Activated CD4-positive, alpha-beta T cell treated with anti-CD3 and anti-CD28 coated beads, Interleukin-10, Interleukin-2, amounts not matched to agents 100 ng/mL and 50 ng/mL, durations not matched to agents 16 hours and 8 hours (primary cell): ENCODE data around the gene MTHFD2.
"Not testable (repeated sequence)": the region's sequence is repeated elsewhere in the genome, so short reads cannot be mapped to it uniquely, and the experiment has no call there.

Experiments
- DNase-seq: peaks from one replicate; pipeline ENCODE4 v3.0.0-alpha.2; 2020

MTHFD2 gene

DNA sequence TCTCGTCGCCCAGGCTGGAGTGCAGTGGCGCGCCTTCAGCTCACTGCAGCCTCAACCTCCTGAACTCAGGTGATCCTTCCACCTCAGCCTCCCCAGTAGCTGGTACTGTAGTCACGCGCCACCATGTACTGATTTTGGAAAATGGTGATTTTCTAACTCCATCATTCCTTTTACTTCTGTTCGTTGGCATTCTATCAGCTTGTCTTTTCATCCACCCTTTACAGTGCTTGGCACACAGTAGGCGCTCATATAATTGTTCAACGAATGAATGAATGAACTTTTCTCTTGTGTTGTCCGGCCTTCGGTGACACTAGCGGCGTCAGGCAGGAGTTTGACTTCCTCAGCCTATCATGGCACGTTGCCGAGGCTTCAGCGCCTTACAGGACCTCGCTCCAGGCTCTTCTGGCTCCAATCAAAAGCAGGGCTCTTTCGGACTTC, 373 bp upstream of the MTHFD2 start:
- no peak for DNase-seq

DNA sequence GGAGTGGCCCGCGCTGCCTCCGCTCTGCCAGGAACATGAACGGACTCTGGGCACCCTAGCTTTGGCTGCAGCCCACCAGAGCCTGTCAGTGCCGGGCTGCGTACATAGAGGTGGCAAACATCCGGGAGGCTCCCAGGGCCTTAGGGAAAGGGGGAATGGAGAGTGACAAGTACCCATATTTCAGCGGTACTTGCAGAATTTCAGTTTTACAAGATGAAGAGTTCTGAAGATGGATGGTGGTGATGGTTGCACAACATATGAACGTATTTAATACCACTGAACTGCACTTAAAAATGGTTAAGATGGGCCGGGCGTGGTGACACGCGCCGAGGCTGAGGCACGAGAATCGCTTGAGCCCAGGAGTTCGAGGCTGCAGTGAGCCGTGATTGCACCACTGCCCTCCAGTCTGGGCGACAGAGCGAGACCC, 873 bp downstream of the MTHFD2 start:
- DNase-seq: no peak

DNA sequence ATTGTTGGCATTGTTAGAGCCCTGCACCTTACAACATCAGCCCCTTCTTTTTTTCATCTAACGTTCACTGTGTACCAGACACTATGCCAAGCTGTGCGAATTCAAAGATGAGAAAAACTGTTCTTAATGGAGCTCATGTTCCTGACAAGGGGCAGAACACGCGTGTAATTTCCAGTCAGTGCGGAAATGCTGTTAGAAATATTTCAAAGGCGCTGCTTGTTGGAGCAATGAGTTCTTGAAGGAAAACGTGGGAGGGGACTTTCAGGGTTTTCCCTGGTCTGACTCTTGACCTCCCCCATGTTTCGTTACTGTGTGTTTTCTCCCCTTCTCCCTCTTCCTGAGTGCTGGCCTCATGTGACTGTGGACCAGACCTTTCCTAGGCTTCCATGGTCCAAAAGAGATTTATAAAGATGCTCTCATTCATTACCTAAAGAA, 1.5 kb downstream of the MTHFD2 start:
- DNase-seq: peak; percentile 45

DNA sequence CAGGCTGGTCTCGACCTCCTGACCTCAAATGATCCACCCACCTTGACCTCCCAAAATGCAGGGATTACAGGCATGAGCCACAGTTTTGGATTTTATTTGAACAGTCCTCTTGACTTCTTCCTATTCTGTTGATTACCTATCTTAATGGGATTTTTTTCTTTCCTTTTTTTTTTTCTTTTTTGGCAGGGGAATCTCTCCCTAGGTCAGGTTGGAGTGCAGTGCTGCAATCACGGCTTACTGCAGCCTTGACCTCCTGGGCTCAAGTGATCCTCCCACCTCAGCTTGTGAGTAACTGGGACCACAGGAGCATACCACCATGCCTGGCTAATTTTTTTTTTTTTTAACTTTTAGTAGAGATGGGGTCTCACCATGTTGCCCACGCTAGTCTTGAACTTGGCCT, 2.8 kb downstream of the MTHFD2 start:
- DNase-seq: no peak

DNA sequence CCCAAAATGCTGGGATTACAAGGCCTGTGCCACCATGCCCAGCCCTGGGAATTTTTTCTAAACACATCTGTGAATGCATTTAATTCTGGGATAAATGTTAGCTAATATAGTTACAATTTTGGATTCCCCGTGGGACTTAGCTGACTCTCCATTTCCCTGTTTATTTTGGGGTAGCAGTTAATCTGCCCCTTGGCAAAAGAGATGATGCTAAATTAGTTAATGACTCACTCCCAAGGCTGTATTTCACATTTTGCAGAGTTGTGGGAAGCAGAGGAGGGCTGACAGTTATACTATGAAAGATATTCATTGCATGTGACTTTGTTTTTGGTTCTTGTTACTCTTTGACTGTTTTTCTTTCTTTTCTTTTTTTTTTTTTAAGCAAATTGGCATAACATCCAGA, 3.2 kb downstream of the MTHFD2 start:
- DNase-seq: no peak

DNA sequence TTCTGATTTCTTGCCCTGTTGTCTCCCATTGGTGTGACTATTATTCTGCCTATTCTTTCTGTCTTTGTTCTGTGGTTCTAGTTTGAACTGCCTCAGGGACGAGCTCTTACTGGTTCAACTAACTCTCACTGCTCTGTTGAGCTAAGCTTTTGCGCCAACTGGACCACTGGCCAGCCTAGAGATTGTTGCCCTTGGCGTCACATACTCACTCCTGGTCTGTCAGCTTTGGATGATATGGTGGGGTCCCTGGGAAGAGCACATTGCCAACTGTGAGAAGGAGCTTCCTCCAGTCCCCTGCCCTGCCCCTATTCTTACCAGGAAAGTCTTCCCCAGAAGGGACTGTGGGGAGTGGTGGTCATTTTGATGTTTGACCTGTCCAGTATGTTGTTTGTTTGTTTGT, 6.0 kb downstream of the MTHFD2 start:
- no peak for DNase-seq

DNA sequence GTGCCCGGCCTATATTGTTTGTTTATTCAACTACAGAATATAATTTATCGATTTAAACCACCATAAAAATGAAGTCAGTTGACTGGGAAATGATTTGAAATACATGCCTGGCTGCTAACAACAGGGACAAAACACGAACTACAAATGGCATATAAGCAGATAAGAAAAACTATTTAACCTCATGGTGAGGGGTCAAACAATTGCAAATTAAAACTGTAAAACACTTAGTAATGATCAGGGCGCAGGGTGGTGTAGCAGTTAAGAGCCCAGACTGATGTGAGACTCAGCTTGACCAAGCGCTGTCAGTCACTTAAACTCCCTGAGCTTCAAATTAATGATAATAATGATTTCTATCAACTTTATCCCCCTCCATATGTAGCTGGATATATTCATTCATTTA, 6.7 kb downstream of the MTHFD2 start:
- DNase-seq: no peak

DNA sequence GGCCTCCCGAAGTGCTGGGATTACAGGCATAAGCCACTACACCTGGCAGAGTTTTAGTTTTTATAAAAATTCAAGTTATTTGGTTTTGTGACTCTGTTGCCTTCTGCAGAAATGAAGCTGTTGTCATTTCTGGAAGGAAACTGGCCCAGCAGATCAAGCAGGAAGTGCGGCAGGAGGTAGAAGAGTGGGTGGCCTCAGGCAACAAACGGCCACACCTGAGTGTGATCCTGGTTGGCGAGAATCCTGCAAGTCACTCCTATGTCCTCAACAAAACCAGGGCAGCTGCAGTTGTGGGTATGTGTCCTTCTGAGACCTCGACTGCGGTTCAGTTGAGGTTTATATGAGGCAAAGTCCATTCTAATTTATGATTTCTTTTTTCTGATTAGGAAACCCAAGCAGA, 7.2 kb downstream of the MTHFD2 start:
- peak; percentile 66 for DNase-seq

DNA sequence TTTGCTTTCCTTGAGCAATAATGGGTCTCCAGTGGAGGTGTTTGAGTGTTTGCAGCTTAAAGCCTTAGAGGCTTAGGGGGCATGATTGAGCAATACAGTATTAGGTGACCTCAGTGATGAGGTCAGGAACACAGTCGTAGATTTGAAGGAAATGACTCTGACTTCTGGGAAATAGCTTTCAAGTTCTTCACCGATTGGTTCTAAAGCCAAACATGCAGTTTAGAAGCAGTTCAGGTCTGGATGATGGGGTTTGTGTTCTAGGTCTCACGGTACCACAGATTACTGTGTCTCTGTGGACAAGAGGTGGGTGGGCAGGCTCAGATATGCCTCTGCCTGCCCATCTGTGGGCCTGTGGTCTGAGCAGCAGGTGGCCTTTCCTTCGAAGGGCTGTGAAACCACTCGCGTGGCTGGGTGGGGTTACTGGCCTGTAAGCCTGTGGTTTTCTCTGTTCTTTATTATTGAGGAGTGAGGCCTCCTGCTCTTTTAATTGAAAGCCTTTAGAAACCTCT, 7.8 kb downstream of the MTHFD2 start:
- peak; percentile 87 for DNase-seq

DNA sequence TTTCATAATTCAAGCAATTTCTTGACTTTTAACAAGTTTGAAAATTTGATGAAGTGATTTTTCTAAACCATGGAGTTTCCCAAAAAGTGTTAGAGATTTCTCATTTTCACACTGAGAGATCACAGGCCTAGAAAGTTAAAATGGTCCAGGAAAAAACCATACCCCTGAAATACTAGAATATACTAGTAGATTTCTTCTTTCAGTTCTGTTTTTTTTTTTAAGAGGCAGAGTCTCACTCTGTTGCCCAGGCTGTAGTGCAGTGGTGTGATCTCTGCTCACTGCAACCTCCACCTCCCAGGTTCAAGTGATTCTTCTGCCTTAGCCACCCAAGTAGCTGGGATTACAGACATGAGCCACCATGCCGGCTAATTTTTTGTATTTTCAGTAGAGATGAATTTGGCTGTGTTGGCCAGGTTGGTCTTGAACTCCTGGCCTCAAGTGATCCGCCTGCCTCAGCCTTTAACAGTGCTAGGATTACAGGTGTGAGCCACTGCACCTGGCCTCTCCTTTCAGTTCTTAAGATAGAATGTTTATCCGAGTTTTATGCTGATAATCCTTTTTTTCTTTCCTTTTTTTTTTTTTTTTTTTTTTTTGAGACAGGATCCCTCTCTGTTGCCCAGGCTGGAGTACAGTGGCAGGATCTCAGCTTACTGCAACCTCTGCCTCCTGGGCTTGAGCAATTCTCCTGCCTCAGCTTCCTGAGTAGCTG, 14.4 kb downstream of the MTHFD2 start:
- DNase-seq: no peak

DNA sequence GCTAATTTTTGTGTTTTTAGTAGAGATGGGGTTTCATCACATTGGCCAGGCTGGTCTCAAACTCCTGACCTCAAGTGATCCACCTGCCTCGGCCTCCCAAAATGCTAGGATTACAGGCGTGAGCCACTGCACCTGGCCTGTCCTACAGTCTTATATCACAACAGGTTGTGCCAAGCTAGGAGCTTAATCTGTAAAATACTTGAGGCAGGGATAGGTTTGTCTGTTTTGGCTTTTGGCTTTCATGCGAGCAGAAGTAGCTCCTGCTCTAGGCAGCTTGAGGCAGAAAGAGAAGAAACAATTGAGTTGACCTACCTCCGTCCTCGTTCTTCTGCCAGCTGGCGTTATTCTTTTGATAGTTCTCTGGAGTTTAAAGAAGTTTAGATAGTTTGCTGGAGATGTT, 17.4 kb downstream of the MTHFD2 start:
- DNase-seq: not testable (repeated sequence)

DNA sequence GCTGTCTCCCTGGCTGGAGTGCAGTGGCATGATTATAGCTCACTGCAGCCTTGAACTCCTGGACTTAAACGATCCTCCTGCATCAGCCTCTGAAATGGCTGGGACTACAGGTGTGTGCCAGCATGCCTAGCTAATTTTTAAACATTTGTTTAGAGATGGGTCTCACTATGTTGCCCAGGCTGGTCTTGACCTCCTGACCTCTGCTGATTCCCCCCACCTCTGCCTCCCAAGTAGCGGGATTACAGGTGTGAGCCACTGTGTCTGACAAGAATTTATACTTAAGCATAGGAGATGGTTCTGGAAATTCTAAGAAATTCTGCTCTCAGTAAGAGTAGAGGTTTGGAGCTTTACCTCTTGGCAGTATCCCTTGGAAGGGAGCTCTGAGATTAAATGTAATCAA, 18.2 kb downstream of the MTHFD2 start:
- no peak for DNase-seq

DNA sequence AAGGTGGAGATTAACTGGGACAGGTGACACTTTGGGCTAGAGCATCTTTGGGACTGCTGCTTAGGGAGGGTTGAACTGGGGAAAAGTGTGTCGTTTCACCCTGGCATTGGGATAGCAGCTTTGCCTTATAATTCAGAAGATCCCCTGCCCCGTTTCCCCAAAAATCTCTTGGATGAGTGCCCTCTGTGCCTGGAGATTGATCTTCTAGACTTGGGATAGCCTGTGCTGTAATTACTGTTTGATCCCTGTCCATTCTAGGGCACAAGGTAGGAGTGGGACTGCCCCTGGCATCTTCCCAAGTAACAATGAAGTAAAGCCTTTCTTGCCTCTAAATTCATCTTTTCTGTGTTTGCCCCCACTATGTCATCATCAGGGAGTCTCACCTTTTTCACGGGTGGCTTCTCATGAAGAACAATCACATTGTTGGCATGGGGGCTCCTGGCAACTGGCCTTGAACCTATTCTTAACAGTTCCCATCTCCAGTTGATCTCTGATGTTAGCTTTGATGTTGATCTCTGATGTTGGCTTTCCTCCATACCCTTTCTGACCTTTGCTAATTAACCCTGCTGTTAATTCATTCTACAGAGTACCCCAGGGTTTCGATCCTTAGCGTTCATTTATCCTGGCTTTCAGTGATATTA, 21.6 kb downstream of the MTHFD2 start:
- DNase-seq: no peak

DNA sequence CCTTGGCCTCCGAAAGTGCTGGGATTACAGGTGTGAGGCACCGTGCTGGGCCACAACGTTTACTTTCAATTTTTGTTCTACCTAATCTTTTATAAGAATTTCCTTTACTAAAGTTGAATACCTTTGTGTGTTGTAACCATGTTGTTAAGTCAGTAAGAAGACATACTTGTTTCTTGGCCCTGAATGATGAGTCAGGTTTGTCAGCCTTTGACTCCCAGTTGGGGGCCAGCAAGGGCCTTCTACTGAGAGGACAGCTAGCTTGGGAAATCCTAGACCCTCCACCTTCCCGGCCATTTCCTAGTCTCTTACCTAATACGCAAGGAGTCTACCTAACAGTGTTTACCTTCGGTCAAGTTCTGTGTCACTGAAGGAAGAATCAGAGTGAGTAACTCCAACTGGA, 22.7 kb downstream of the MTHFD2 start:
- no peak for DNase-seq

DNA sequence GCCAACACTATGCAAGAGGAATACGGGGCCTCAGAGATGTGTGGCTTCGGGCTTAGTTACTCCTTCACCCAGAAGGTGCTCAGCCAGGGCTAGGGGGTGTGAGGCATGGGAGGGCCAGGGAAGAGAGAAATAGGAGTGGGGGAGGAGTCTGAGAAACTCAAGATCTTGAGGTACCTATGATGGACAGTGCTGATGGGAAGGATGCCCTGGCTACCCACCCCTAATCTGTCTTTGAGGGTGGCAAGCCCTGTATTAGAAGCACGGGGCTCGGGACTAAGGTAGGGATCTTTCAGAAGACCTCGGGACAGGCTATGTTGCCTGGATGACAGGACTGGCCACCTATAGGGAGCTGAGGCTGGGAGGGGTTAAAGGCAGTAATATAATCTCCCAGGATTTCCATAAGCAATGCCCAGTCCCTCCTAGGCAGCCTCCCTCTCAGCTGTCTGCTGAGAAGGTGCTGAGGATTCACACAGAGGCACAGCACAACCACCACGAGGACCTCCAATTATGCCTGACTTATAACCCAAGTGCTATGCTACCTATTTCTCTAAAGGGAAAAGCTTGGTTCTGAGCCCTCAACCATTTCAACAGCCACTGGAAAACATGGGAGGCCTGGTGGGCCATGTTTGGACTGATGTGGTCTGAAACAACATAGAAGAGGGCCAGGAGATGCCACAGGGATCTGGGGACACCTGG, 23.3 kb downstream of the MTHFD2 start:
- no peak for DNase-seq

DNA sequence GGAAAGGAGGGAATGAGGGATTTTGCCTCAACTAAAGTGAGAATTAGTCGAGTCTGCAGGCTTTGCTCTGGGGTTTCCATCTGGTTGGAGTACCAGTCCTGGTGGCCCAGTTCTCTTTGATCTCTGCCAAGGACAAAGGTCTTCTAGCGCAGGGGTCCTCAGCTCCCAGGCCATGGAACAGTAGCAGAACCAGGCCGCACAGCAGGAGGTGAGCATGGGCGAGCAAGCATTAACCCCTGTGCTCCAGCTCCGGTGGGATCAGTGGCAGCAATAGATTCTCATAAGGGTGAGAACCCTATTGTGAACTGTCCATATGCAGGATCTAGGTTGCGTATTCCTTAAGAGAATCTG, 23.9 kb downstream of the MTHFD2 start:
- no peak for DNase-seq

DNA sequence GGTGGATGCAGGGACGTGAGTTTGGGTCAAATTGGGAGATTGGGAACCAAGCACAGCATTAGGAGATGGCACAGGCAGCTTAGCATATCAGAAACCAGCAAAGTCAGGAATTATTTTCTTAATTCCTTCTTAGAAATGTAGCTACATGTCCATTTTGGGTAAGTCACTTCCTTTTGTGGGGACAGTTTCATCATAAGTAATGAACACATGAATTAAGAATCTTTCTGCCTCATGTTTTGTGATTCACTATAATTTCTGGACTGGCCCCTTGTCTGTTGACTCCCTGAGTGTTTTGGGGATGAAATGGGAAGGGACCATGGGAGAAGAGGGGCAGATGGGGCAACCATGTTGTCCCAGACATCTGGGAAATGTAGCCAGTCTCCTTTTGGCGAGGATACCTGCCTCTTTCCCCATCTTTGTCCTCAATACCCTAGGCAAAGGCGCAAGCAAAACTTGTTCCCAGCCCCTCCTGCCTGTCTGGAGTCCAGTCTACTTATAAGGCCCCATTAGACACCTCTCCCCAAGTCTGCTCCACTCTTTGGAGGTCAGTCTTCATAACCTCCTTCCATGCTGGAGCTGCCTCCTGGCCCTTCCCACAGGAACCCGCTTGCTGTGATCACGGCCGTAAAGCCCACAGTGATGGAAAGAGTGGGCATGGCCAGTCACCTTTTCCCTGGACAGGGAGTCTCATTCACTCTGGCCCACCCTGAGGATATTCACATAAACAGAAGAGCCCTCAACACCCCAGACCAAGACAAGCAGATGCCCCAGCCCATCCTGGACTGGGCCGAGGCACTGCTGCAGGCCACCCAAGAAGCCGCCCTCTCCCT, 25.7 kb downstream of the MTHFD2 start:
- DNase-seq: no peak

DNA sequence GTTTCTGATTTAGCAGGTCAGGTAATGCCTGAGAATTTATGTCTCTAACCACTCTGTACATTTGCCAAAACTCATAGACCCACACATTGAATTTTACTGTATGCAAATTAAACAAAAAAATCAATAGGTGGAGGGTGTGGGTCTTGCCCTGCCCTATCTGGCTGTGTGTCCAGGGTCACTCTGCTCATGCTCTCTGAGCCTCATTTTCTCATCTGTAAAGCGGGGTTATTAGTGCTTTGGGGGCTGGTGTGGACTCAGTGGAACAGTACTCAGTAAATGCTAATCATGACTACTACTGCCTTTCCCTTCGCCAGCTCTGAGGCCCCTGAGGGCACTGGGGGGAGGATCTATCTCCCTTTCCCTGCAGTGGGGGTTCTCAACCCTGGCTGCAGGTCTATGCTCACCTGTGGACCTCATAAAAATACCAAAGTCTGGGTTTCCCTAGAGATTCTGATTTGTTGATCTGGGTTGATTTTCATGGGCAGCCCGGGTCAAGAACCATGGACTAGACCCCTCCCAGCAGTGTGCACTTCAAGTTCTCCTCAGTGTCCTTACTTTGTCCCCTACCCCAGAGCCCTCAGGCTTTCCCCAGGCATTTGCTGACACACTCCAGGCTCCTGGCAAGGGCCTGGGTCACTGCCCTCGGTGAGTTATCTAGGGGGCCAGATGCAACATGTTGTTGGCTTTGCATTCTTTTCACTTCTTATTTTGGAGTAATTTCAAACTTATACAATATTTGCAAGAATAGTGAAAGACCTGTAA, 27.5 kb downstream of the MTHFD2 start:
- no peak for DNase-seq

DNA sequence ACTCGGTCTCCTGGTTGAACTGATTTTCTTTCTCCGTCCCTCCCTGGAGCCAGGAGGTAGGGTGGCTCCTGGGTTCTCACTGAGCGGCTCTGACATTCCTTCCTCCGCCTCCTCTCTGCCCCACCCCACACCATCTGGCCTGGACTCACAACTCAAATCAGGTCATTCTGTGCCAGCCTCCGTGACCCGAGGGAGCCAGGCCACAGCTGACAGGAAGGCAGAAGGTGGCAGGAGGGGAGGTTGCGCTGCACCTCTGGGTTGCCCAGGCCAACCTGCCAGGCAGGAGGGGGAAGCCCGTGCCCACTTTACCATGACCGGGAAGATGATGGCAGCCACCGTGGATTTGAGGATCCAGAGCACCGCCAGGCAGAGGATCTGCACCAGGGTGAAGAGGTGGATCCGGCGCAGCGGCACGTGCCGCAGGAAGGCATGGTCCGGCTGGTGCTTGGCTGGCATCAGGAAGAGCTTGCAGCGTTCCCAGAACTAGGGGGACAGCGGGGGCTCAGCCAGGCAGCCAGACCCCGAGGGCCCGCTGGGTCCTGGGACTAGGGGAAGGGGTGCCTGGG, 28.3 kb downstream of the MTHFD2 start:
- no peak for DNase-seq

DNA sequence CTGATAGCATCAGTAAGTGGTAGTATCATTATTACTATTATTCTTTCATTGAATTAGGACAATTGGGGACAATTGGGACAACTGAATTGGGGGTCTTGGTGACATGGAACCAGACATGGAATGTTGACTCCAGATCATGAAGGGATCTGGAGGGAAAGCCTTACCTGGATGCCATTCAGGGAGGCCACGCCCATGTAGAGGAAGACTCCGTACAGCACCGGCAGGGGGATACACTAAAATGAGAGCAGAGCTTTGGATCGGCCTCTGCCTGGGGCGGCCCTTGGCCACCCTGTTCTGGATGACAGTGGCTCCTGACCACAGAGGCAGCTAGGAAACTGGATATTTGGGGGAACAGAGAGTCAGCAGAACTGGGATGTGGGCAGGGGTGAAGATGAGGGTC, 29.2 kb downstream of the MTHFD2 start:
- DNase-seq: no peak

DNA sequence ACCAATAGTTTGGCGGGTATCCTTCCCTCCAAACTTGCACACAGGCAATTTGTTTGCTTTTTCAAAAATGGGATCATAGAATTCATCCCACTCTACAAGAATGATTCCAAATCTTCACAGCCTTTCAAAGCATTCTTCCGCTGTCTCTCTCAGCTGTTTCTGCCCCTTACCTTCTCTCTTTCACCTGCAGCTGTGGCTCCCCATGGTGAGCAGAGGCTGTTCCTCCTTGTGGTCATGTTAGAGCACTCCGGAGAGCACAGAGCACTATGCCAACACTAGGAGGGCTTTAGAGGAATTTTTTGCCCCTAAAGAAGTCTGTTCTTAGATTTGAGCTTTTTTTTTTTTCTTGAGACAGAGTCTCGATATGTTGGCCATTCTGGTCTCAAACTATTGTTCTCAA, 30.4 kb downstream of the MTHFD2 start:
- no peak for DNase-seq

DNA sequence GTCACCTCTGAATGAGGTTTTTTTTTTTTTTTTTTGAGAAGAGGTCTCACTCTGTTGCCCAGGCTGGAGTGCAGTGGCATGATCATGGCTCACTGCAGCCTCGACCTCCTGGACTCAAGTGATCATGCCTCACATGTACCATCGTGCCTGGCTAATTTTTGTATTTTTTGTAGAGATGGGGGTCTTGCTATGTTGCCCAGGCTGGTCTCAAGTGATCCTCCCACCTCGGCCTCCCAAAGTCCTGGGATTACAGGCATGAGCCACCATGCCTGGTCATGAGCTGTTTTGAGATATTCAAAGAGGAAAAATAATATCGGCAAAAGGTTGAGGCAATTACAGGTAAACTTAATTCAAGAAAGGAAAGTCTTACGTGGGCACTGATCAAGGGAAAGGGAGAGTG, 31.4 kb downstream of the MTHFD2 start:
- DNase-seq: not testable (repeated sequence)
